HG02943 (cell line): Measurements from ENCODE around the gene EXOC6B.
"Not testable (repeated sequence)": the region's sequence is repeated elsewhere in the genome, so short reads cannot be mapped to it uniquely, and the experiment has no call there.

Experiments used
- ATAC-seq: cut with Tn5 transposase; IDR thresholded peaks from one replicate; pipeline ENCODE4 v1.9.1; 2021; ENCODE audit warnings: mild to moderate bottlenecking, low read depth, moderate library complexity; ENCODE audit not compliant: unreplicated experiment

The EXOC6B gene

DNA sequence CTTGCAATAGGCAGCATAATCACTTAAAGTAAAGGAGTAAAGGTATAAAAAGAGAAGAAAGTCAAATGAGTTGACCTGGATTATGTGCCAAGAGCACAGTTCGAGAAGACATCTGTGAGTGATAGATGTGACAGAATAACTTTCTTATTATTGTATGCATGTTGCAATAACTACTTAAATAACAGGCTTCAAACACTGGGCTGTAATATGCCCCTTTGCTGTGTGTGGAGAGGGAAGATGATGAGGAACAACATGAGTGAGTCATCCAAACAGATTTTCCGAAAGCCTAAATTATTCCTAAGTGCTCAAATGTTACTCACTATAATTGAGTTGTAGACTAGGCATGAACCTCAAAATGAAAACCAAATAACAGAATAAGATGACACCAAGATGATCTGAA lies 328.1 kb downstream of the EXOC6B start:
- no peak for ATAC-seq

DNA sequence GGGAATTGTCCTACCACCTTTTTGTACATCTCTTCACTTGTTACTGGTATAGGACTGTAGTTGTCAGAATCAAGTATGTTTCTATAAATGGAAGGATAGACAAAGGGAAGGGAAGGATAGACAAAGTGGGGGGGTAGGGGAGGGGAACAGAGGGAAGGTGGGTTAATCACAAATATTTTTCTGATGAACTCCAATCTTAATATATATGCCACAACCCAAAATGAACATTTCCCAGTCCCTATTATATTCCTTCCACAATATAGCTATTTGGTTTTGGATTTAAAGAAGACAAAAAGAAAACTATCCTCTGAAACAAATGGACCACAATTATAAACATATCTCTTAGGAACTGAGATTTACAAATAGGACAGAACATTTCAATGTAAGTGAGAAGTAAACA lies 329.4 kb downstream of the EXOC6B start:
- ATAC-seq, result no peak

- ATAC-seq, result no peak
Measured at GRCh38 chr2:72494392-72494791, 331.4 kb downstream of the EXOC6B start.

- ATAC-seq, result not testable (repeated sequence)
Measured at GRCh38 chr2:72484622-72485021, 341.2 kb downstream of the EXOC6B start.

- no peak for ATAC-seq
Measured at GRCh38 chr2:72483346-72483745, 342.5 kb downstream of the EXOC6B start.

DNA sequence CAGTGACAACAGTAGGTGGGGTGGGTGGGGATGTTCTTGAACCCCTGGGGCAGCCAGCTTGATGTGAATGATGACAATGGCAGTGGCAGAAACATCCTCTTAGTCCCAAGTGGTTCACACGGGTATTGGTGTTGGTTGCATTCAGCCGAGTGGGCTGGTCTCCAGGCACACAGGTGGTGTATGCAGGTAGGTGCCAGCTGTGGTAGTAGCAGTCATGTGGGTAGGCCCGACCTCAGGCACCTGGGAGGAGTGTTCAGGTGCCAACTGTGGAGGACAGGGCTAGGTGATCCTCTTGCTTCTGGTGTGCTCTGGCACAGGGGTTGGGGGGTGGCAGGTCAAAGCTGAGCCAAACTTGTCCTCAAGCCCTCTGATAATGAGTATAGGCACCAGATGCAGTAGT lies 350.6 kb downstream of the EXOC6B start:
- no peak for ATAC-seq

DNA sequence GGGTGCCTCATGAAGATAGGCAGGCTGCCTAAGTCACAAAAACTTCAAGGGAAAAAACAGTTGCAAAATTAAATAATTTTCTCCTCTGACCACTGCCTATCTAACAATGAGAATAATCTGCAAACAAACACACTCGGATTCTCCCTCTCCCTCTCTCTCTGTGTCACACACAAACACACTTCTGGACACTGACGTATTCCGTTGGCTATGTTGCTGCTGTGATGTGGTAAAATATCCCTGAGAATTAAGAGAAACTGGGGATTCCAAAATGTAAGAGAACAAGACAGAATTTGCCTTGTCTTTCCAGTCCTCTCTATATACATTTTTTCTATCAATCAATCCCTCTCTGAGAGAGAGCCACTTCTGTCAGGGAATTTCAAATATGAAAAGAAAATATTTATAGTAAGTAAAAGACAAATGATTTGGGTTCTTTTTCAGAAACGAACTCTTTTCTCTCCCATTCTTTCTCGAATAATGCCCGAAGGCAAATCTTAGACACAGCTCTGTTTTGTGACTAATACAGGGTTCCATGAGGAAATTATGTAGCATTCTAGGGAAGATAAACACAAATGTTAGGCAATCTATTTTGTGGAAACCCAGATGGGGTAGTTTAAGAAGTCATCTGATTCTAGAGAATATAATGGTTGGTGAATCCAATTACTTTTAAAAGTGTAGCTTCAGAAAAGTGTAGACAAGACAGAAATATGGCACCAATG lies 367.9 kb downstream of the EXOC6B start:
- no peak for ATAC-seq

DNA sequence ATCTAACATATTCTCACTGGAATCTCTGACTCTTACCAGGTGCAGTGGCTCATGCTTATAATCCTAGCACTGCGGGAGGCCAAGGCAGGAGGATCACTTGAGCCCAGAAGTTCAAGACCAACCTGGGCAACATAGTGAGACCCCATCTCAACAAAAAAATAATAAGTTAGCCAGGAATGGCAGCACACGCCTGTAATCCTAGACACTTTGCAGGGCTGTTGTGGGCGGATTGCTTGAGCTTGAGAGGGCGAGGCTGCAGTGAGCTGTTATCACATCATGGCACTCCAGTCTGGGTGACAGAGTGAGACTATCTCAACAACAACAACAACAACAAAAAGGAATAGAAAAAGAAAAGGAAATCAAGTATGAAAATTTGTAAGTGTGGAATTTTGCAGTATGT lies 371.6 kb downstream of the EXOC6B start:
- ATAC-seq, result no peak

DNA sequence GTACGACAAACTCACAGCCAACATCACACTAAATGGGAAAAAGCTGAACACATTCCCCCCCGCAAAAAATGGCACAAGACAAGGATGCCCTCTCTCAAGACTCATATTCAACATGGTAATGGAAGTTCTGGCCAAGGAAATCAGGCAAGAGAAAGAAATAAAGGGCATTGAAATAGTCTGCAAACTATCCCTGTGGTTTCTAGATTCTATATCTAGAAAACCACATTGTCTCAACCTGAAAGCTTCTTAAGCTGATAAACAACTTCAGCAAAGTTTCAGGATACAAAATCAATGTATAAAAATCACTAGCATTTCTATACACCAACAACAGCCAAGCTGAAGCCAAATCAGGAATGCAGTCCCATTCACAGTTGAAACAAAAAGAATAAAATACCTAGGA lies 383.6 kb downstream of the EXOC6B start:
- no peak for ATAC-seq

DNA sequence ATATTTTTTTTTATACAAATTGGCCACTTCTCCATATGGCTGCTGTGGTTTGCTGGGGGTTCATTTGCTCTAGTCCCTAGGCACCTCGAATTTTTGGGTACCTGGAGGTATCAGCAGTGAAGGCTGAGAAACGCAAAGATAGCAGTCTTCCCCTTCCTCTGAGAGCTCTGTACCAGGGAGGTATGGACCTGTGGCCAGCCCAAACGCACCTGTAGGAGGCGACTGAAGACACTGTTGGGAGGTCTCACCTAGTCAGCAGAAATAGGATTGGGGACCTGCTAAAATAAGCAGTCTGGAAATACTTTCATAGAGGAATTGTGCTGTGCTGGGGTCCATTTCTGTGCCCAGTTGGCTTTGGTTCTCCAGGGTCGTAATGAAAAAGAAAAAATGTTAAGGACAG lies 385.9 kb downstream of the EXOC6B start:
- ATAC-seq, result no peak

GRCh38 chr2:72438364-72438763 lies 387.5 kb downstream of the EXOC6B start:
- ATAC-seq, result no peak

DNA sequence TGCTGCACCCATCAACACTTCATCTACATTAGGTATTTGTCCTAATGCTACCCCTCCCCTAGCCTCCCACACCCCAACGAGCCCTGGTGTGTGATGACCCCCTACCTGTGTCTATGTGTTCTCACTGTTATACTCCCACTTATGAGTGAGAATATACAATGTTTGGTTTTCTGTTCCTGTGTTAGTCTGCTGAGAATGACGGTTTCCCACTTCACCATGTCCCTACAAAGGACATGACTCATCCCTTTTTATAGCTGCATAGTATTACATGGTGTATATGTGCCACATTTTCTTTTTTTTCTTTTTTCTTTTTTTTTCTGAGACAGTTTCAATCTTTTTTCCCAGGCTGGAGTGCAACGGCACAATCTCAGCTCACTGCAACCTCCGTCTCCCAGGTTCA lies 394.1 kb downstream of the EXOC6B start:
- no peak for ATAC-seq

GRCh38 chr2:72427022-72427861 lies 398.6 kb downstream of the EXOC6B start:
- no peak for ATAC-seq

GRCh38 chr2:72425996-72426395 lies 399.8 kb downstream of the EXOC6B start:
- no peak for ATAC-seq

DNA sequence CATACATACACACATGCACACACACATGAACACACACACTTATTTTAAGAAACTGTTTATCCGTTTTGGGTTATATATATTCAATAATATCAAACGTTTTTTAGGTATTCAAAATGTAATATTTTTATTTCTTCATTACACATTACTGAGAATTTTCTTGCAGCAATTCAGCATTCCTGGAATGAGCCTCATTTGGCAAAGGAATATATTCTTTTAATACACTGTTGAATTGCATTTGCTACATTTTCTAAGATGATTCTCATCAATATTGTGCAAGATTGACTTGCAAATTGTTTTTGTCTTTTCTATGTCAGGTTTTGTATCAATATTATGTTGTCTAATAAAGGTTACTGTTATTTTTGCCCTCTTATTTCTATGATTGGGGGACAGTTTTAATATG lies 402.1 kb downstream of the EXOC6B start:
- ATAC-seq, result no peak

GRCh38 chr2:72421771-72422379 lies 404.0 kb downstream of the EXOC6B start:
- not testable (repeated sequence) for ATAC-seq

GRCh38 chr2:72415781-72416475 lies 409.9 kb downstream of the EXOC6B start:
- ATAC-seq, result no peak

DNA sequence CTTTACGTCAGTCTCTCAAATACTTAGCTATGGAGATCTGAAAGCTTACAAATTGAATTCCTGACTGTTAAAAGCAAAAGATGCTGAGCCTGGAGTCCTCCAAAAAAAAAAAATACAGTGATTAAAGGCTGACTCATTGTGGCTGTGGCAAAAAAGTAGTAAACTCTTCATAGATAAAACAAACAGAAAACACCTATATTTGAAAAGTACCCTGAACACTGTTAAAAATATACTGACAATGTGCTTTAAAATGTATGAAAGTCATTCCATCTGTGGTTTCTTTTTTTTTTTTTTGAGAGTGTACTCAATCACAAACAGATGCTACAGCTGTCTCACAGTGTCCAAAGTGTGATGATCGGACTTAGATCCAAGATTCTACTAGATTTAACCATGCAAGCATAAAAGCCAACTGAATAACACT lies 410.6 kb downstream of the EXOC6B start:
- ATAC-seq, result no peak

GRCh38 chr2:72414137-72414760 lies 411.6 kb downstream of the EXOC6B start:
- no peak for ATAC-seq

DNA sequence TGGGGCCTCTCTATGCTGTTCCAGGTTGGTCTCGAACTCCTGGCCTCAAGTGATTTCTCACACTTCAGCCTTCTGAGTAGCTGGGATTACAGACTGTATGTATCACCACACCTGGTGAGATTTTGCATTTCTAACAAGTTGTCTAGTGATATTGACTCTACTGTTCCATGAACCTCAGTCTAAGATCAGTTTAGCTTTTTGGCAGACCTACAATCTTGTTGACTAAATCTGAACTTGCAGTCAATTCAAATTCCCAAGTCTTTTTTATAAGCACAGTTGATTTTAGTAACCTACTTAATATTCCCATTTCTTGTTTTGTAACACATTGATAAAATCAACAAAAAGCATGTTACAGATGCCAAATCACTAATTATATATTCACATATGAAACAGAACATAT lies 412.1 kb downstream of the EXOC6B start:
- ATAC-seq, result no peak
